Activated CD8-positive, alpha-beta T cell treated with anti-CD3 and anti-CD28 coated beads for 36 hours (primary cell): ENCODE results near the gene CENPK. TPM values are rescaled to one million over a fixed set of nuclear protein-coding genes. Genes with fewer than 3 reads are reported as not detected.
"Not testable (repeated sequence)": the region's sequence is repeated elsewhere in the genome, so short reads cannot be mapped to it uniquely, and the experiment has no call there.

Experiments used
- ATAC-seq: fragments of 200-7000 bp; cut with Tn5 transposase; one replicate; pipeline ENCODE4 v1.10.0; 2021; ENCODE audit warnings: mild to moderate bottlenecking, moderate library complexity
- CTCF ChIA-PET: fragments of 350-600 bp; sonication (Branson Sonifier 250); formaldehyde crosslinking; loops from one replicate; lab custom pipeline; 2021; ENCODE audit warnings: antibody characterized with exemption; lab: Charles Lee
- POLR2A ChIA-PET: fragments of 350-600 bp; sonication (Branson Sonifier 250); formaldehyde crosslinking; loops from one replicate; lab custom pipeline; 2021; ENCODE audit warnings: antibody characterized with exemption; lab: Charles Lee
- DNase-seq: peaks from one replicate; pipeline ENCODE4 v3.0.0-alpha.2; 2020
- H3K27ac Mint-ChIP-seq: one replicate; pipeline ENCODE4 v1.8.0; 2021; ENCODE audit warnings: mild to moderate bottlenecking, mixed read lengths
- H3K27me3 Mint-ChIP-seq: one replicate; pipeline ENCODE4 v1.8.0; 2021; ENCODE audit warnings: mixed read lengths
- H3K36me3 Mint-ChIP-seq: one replicate; pipeline ENCODE4 v1.8.0; 2021; ENCODE audit warnings: low read depth, mixed read lengths
- H3K4me1 Mint-ChIP-seq: one replicate; pipeline ENCODE4 v1.8.0; 2021; ENCODE audit warnings: low read depth, mixed read lengths
- H3K4me3 Mint-ChIP-seq: one replicate; pipeline ENCODE4 v1.8.0; 2021; ENCODE audit warnings: mild to moderate bottlenecking, moderate library complexity, mixed read lengths
- H3K9me3 Mint-ChIP-seq: one replicate; pipeline ENCODE4 v1.8.0; 2021; ENCODE audit warnings: mixed read lengths
- CTCF ChIP-seq: fragments of 200-600 bp; IDR thresholded peaks from one replicate; pipeline ENCODE4 v1.8.0; 2022; ENCODE audit warnings: antibody characterized with exemption, mild to moderate bottlenecking
- intact Hi-C: fragments of 100-400 bp; cut with micrococcal nuclease; formaldehyde crosslinking; loops from one replicate; pipeline ENCODE4 v1.10.0; 2022
- total RNA-seq, 2 experiments: library from RNA; stranded (reverse); gene quantifications; one replicate each; pipeline ENCODE4 v1.2.3, GENCODE V29; 2021

Gene CENPK
- total RNA-seq, 2 experiments from 2014 or later: 70.9 to 79.2 TPM

GRCh38 chr5:65512170-65512937 is 50.6 kb downstream of the CENPK start:
- no peak for DNase-seq
- no peak overlapping the region for H3K4me3 Mint-ChIP-seq
- no peak overlapping the region for H3K27ac Mint-ChIP-seq
- POLR2A ChIA-PET: no interaction called here
- CTCF ChIA-PET: no interaction called here
- intact Hi-C loops: no loop called here
- no peak for TF ChIP-seq CTCF
- no peaks in the 10 kb centered on the region for H3K36me3 Mint-ChIP-seq
- H3K9me3 Mint-ChIP-seq: no peaks in the 10 kb centered on the region
- no peaks in the 10 kb centered on the region for H3K4me1 Mint-ChIP-seq
- no peaks in the 10 kb centered on the region for H3K27me3 Mint-ChIP-seq
- no peak for ATAC-seq

- no peak for TF ChIP-seq CTCF
- DNase-seq (no peak), ATAC-seq (no peak)
- Mint-ChIP-seq H3K9me3 (no peaks in the 10 kb centered on the region), H3K27ac (no peak overlapping the region), H3K36me3 (no peaks in the 10 kb centered on the region), H3K27me3 (no peaks in the 10 kb centered on the region), H3K4me3 (no peak overlapping the region), H3K4me1 (no peaks in the 10 kb centered on the region)
- ChIA-PET CTCF (interaction anchor here (1.5 kb wide), 1 partner anchor 26 kb away, joined by 3 read pairs; no protein-coding TSS in a partner anchor), POLR2A (no interaction called here)
- intact Hi-C loops: no loop called here
Observed at GRCh38 chr5:65508978-65509377, 54.0 kb downstream of the CENPK start.

GRCh38 chr5:65506961-65507360 is 56.0 kb downstream of the CENPK start:
- DNase-seq: no peak
- H3K9me3 Mint-ChIP-seq: no peaks in the 10 kb centered on the region
- no peak overlapping the region for H3K27ac Mint-ChIP-seq
- H3K36me3 Mint-ChIP-seq: no peaks in the 10 kb centered on the region
- intact Hi-C loops: no loop called here
- H3K27me3 Mint-ChIP-seq: no peaks in the 10 kb centered on the region
- ChIA-PET POLR2A (interaction anchor here (0.7 kb wide), 1 partner anchor 739 kb away, joined by 5 read pairs; no protein-coding TSS in a partner anchor), CTCF (no interaction called here)
- no peak for ATAC-seq
- no peaks in the 10 kb centered on the region for H3K4me1 Mint-ChIP-seq
- no peak overlapping the region for H3K4me3 Mint-ChIP-seq
- TF ChIP-seq CTCF: no peak

GRCh38 chr5:65489119-65489518 is 73.8 kb downstream of the CENPK start:
- Mint-ChIP-seq H3K27ac (no peak overlapping the region), H3K27me3 (no peaks in the 10 kb centered on the region), H3K4me1 (no peaks in the 10 kb centered on the region), H3K9me3 (no peaks in the 10 kb centered on the region), H3K4me3 (no peak overlapping the region), H3K36me3 (no peaks in the 10 kb centered on the region)
- ChIA-PET POLR2A (no interaction called here), CTCF (no interaction called here)
- no peak for TF ChIP-seq CTCF
- intact Hi-C loops: loop anchor here (10.0 kb wide), 1 partner anchor 854 kb away; no protein-coding TSS in a partner anchor
- DNase-seq (no peak), ATAC-seq (no peak)

GRCh38 chr5:65488038-65488687 is 74.8 kb downstream of the CENPK start:
- H3K27ac Mint-ChIP-seq, H3K9me3 Mint-ChIP-seq, H3K27me3 Mint-ChIP-seq, H3K4me1 Mint-ChIP-seq, H3K4me3 Mint-ChIP-seq, CTCF ChIA-PET, ATAC-seq, POLR2A ChIA-PET, H3K36me3 Mint-ChIP-seq, DNase-seq: not testable (repeated sequence)
- intact Hi-C loops: loop anchor here (10.0 kb wide), 1 partner anchor 853 kb away; no protein-coding TSS in a partner anchor
- TF ChIP-seq CTCF: peak; percentile 22

- POLR2A ChIA-PET, H3K27ac Mint-ChIP-seq, ATAC-seq, H3K27me3 Mint-ChIP-seq, H3K36me3 Mint-ChIP-seq, H3K4me1 Mint-ChIP-seq, DNase-seq, H3K9me3 Mint-ChIP-seq, H3K4me3 Mint-ChIP-seq: not testable (repeated sequence)
- CTCF ChIA-PET: interaction anchor here (0.8 to 1.6 kb wide), 3 partner anchors 278 to 454 kb away, joined by 3 to 4 read pairs (median 3); no protein-coding TSS in a partner anchor
- intact Hi-C loops: loop anchor here (10.0 kb wide), 1 partner anchor 852 kb away; no protein-coding TSS in a partner anchor
Observed at GRCh38 chr5:65486803-65487202, 76.2 kb downstream of the CENPK start.
